Central memory CD4-positive, alpha-beta T cell (primary cell): ENCODE measurements around the gene BMS1.
A peak's percentile ranks its signal among the peaks of the same experiment; 100 is the strongest.
"Not testable (repeated sequence)": the region's sequence is repeated elsewhere in the genome, so short reads cannot be mapped to it uniquely, and the experiment has no call there.

ENCODE experiments used
- DNase-seq: peaks from one replicate; pipeline ENCODE4 v3.0.0; 2022

Gene BMS1

GRCh38 chr10:42866115-42866995 lies 83.8 kb downstream of the BMS1 start:
- peak; percentile 29 for DNase-seq

GRCh38 chr10:42867571-42867970 lies 85.0 kb downstream of the BMS1 start:
- DNase-seq = no peak

DNA sequence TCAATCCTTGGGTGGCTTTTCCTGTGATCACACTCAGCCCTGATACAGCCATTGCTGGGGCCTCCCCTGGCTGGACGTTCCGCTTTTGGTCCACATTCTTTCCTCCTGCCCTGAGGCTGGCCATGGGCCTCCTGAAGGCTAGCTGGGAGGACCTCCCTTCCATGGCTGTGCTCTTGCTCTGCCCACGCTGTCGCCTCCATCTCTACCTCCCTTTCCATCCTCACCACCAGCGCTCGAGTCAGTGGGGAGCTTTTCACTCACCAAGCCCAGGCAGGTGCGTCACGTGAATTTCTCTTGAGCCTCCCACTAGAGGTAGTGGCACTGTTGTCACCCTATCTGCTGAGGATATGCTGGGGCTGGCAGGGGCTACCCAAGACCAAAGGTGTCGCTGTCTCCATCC lies 85.9 kb downstream of the BMS1 start:
- no peak for DNase-seq

GRCh38 chr10:42869977-42870350 lies 87.4 kb downstream of the BMS1 start:
- DNase-seq = no peak

- DNase-seq = not testable (repeated sequence)
Observed at GRCh38 chr10:42871138-42871641, 88.6 kb downstream of the BMS1 start.

DNA sequence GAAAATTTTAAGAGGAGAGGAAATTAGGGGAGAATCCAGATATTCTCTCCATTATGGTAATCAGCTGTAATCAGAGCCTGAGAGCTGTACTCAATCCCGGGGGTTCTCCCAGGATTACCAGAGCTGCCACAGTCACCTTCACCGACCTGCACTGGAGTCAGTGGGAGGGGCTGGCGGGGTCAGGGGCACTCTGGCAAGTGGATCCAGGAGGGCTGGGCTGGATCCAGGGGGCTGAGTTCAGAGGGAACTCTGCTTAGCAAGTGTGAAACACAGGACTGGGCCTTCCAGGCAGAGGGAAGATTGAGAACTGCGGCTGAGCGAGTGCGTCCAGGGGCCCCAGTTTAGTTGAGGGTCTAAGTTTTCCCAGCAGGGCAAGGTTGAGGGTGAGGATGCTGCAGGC lies 89.2 kb downstream of the BMS1 start:
- DNase-seq = no peak

- no peak for DNase-seq
Observed at GRCh38 chr10:42872865-42873435, 90.4 kb downstream of the BMS1 start.

GRCh38 chr10:42874713-42875387 lies 92.3 kb downstream of the BMS1 start:
- DNase-seq = no peak

DNA sequence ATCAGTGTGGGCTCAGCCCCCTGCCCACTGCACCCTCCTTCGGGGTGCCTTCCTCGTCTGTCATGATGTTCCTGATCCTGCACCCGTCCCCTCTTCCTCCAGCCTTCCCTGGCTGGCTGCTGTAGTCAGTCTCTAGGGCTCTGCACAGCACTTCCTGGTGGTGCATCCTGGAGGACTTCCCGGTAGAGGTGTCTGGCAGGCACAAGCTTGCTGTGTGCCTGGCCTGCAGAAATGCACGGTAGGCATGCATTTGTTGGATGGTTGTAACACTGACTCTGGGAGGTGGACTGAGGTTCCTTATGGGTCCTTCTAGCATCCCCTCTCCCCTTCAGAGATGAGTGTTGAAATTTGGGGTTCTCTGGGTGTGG lies 92.8 kb downstream of the BMS1 start:
- no peak for DNase-seq

- no peak for DNase-seq
Observed at GRCh38 chr10:42875798-42876341, 93.3 kb downstream of the BMS1 start.

DNA sequence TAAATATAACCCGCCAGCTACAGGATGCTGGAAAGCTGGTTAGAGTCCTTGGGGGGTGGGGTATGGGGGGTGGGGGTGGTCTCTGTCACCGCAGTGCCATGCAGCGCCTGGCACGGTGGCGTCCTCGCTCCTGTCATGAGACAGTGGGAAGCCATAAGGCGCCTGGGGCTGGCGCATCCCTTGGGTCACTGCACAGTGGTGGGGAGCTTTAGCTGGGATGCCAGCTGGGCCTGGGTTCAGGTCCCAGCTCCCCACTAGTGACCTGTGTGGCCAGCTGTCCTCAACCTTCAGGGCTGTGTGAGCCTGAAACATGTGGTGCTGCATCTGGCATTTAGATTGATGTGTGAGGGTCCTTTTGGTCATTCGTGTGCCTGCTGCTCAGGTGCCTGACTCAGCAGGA lies 93.9 kb downstream of the BMS1 start:
- no peak for DNase-seq

DNA sequence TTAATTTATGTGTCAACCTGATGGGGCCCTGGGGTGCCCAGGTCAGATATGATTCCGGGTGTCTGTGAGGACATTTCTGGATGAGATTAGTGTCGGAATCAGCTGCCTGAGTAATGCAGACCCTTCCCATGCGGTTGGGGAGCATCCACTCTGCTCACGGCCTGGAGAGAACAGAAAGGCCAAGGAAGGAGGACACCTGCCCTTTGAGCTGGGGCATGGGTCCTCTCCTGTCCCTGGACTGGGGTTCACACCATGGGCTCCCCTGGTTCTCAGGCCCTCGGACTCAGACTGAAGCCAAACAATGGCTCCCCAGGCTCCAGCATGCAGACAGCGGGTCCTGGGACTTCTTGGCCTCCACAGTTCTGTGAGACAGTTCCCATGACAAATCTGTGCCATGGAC lies 94.3 kb downstream of the BMS1 start:
- no peak for DNase-seq

DNA sequence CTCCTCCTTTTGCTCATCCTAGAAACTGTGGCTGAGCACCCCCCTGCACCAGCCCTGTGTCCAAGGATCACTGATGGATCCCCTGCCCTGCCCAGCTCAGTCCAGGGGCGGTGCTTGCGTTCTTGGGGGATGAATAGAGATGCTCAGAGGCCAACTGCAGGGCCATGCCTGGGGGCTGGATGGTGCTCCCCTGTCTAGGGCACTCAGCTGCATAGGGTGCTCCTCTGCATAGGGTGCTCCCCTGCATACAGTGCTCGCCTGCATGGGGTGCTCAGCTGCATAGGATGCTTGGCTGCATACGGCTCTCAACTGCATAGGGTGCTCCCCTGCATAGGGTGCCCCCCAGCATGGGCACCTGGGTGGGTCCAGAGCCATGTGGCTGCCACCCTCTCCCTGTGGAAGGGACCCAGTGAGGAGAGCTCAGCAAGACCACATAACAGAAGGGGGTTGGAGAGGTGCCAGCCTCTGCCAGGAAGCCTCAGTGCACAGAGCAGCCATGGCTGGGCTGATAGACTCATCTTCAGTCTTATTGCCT lies 95.0 kb downstream of the BMS1 start:
- DNase-seq = no peak

DNA sequence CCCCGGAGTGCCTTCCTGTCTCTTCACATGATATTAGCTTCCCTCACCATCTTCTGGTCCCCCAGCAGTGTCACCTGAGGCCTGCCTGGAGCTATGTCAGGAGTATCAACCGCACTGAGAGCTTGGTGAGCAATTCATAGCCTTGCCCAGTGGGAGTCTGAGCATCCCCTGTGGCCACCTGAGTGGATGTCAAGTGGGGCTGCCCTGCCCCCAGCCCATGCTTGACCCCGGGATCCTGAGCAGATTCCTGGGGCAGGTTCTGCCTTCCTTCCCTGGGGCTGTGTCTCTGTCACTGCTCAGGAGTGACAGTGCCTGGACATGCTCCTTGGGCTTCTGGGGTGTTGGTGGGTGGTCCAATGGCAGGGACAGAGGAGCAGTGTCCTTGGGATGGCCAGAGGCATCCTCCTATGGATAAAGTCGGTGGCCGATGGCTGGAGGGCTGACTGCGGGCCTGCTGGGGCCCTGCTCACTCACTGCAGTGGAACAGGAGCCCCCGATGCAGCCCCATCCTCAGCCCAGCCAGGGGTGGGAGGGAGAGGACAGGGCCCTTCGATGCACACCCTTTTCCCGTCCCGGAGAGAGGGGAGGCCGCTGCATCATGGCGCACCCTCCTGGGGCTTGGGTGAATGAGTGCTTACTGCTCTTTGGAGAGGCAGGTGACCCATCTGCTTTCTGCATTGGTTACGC lies 95.7 kb downstream of the BMS1 start:
- DNase-seq = no peak

DNA sequence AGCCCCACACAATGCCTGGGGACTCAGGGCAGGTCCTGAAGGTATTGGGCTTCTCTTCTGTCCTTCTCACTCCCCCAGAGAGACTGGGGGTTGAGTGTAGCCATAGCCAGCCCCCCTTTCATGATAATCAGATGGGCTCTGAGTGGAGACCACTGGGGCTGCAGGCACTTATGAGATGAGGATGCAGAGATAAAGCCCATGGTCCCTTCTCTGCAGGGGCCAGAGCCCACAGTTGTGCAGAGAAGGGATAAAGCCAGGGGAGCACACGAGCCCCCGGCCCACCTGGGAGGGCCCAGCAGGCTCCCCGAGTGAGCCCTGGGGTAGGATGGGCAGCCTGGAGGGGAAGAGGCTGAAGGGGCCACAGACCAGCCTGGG lies 96.2 kb downstream of the BMS1 start:
- DNase-seq = no peak

GRCh38 chr10:42879380-42880254 lies 97.0 kb downstream of the BMS1 start:
- no peak for DNase-seq

DNA sequence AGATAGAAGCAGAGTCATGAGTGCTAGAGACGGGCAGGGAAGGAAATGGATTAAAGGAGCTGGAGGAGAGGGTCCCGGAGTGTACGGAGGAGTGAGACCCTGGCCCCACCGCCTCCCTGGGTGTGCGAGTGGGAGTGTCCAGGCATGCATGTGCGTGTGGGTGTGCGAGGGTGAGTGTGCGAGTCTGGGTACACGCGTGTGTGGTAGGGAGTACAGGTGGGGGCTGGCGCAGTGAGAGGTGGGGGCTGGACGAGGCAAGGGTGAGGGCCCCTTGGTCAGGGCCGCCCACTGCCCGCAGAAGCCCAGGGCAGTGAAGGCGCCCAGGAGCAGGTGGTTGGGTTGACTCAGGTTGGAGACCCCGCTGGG lies 97.6 kb downstream of the BMS1 start:
- no peak for DNase-seq

- DNase-seq = no peak
Observed at GRCh38 chr10:42882597-42882996, 100.0 kb downstream of the BMS1 start.
